Esophagus muscularis mucosa (tissue), 4 donors: Measurements from ENCODE around the gene ISG20. TPM values are rescaled to one million over a fixed set of nuclear protein-coding genes. Genes with fewer than 3 reads are reported as not detected.

Experiments
- DNase-seq: peaks from one replicate; pipeline ENCODE4 v3.0.0-alpha.2; 2017; ENCODE audit errors: extremely low spot score
- H3K27ac ChIP-seq, 4 donors: fragments of 200-600 bp; sonication (generic); replicated peaks in 1 of 4; 1 replicate in 3 of 4; 2 replicates in 1 of 4; pipeline ENCODE4 v1.5.1; 2016 to 2019; ENCODE audit warnings: mild to moderate bottlenecking in 1 of 4
- H3K27me3 ChIP-seq, 4 donors: fragments of 200-600 bp; sonication (generic); one replicate each; pipeline versions ENCODE4 v1.5.1 to v1.6.0; 2016 to 2019
- H3K36me3 ChIP-seq, 4 donors: fragments of 200-600 bp; sonication (generic); one replicate each; pipeline ENCODE4 v1.5.1; 2016 to 2019
- H3K4me1 ChIP-seq, 4 donors: fragments of 200-600 bp; sonication (generic); one replicate each; pipeline ENCODE4 v1.5.1; 2016 to 2019
- H3K4me3 ChIP-seq, 4 donors: fragments of 200-600 bp; sonication (generic); 1 replicate in 2 of 4; 2 replicates in 2 of 4; pipeline ENCODE4 v1.5.1; 2016 to 2019; ENCODE audit warnings: mild to moderate bottlenecking in 4 of 4, moderate library complexity in 1 of 4
- H3K9me3 ChIP-seq, 4 donors: fragments of 200-600 bp; sonication (generic); 1 replicate in 3 of 4; 2 replicates in 1 of 4; pipeline ENCODE4 v1.5.1; 2016 to 2019
- CTCF ChIP-seq, 3 experiments: fragments of 200-600 bp in 2 of 3; fragments of 450-650 bp in 1 of 3; sonication (generic) in 2 of 3; IDR thresholded peaks; one replicate each; pipeline ENCODE4 v1.5.1; 2017 to 2019; ENCODE audit warnings: antibody characterized with exemption in 3 of 3, mild to moderate bottlenecking in 2 of 3, moderate library complexity in 1 of 3
- EP300 ChIP-seq: sonication (generic); formaldehyde crosslinking; IDR thresholded peaks from one replicate; pipeline ENCODE4 v1.6.1; 2017; ENCODE audit warnings: antibody characterized with exemption
- POLR2A ChIP-seq: fragments of 450-650 bp; IDR thresholded peaks from one replicate; pipeline ENCODE4 v1.6.1; 2017; ENCODE audit warnings: antibody characterized with exemption, moderate library complexity, mild to moderate bottlenecking, low read depth
- POLR2AphosphoS5 ChIP-seq, 2 donors: sonication (generic); formaldehyde crosslinking; IDR thresholded peaks; one replicate each; pipeline ENCODE4 v1.6.1; 2017; ENCODE audit warnings: antibody characterized with exemption in 2 of 2
- WGBS: methylation state at CpG from one replicate; pipeline ENCODE4 v1.1.5; 2018; 5-methylcytosine and 5-hydroxymethylcytosine counted together
- intact Hi-C: fragments of 100-400 bp; cut with DNase I; formaldehyde crosslinking; loops from one replicate; pipeline ENCODE4 v1.15.1; 2023
- total RNA-seq, 4 donors: library from RNA; depleted of rRNA; stranded (reverse); fragments of >200 nt; gene quantifications; one replicate each; pipeline versions ENCODE4 v1.1.0 to v1.2.1, GENCODE V29; 2016

The ISG20 gene
- total RNA-seq, 4 donors from 2014 or later: 6.1 to 21.2 (median 9.8) TPM

GRCh38 chr15:88613074-88613944, 25.5 kb upstream of the ISG20 start:
- DNase-seq: no peak
- TF ChIP-seq POLR2A (no peak), CTCF (IDR thresholded peaks at IDR 0.05) (no peak), POLR2AphosphoS5 (IDR thresholded peaks at IDR 0.05) (no peak), EP300 (no peak)
- no peaks in the 10 kb centered on the region for H3K36me3 ChIP-seq
- peaks cover 0 to 50% (median 2%) of the 10 kb centered on the region in 4 donors for H3K27me3 ChIP-seq
- 54% methylated on average over 7 of the region's 7 CpGs for WGBS
- no peak overlapping the region for H3K4me3 ChIP-seq
- intact Hi-C loops: no loop called here
- H3K4me1 ChIP-seq: no peaks in the 10 kb centered on the region
- H3K9me3 ChIP-seq: no peaks in the 10 kb centered on the region
- H3K27ac ChIP-seq: no peak overlapping the region

GRCh38 chr15:88615303-88616107, 23.3 kb upstream of the ISG20 start:
- no peak overlapping the region for H3K27ac ChIP-seq
- intact Hi-C loops: no loop called here
- TF ChIP-seq POLR2AphosphoS5 (IDR thresholded peaks at IDR 0.05): no peak
- no peak for TF ChIP-seq EP300
- no peak for TF ChIP-seq CTCF (IDR thresholded peaks at IDR 0.05)
- TF ChIP-seq POLR2A: no peak
- peak; percentile 82 for DNase-seq
- H3K36me3 ChIP-seq: no peaks in the 10 kb centered on the region
- no peak overlapping the region for H3K4me3 ChIP-seq
- 74% methylated on average over 11 of the region's 11 CpGs for WGBS
- peaks cover 0 to 36% (median 2%) of the 10 kb centered on the region in 4 donors for H3K27me3 ChIP-seq
- no peaks in the 10 kb centered on the region for H3K9me3 ChIP-seq
- H3K4me1 ChIP-seq: peaks cover 0 to 3% (median under 1%) of the 10 kb centered on the region in 4 donors

- no peak overlapping the region for H3K4me3 ChIP-seq
- H3K27me3 ChIP-seq: peaks cover 0 to 36% (median 2%) of the 10 kb centered on the region in 4 donors
- peak; percentile 50 for DNase-seq
- peaks cover 4 to 8% (median 6%) of the 10 kb centered on the region in 4 donors for H3K4me1 ChIP-seq
- WGBS: 96% methylated on average over 4 of the region's 4 CpGs
- H3K9me3 ChIP-seq: no peaks in the 10 kb centered on the region
- TF ChIP-seq POLR2A (no peak), POLR2AphosphoS5 (IDR thresholded peaks at IDR 0.05) (no peak), CTCF (IDR thresholded peaks at IDR 0.05) (no peak), EP300 (no peak)
- intact Hi-C loops: no loop called here
- H3K36me3 ChIP-seq: no peaks in the 10 kb centered on the region
- no peak overlapping the region for H3K27ac ChIP-seq
Measured at GRCh38 chr15:88616240-88616639, 22.6 kb upstream of the ISG20 start.

GRCh38 chr15:88617031-88617722, 21.6 kb upstream of the ISG20 start:
- peaks cover 12 to 16% (median 14%) of the 10 kb centered on the region in 4 donors for H3K4me1 ChIP-seq
- peaks cover 0 to 28% (median 2%) of the 10 kb centered on the region in 4 donors for H3K27me3 ChIP-seq
- intact Hi-C loops: no loop called here
- H3K27ac ChIP-seq: no peak overlapping the region
- H3K36me3 ChIP-seq: no peaks in the 10 kb centered on the region
- peak; percentile 31 for DNase-seq
- TF ChIP-seq CTCF (IDR thresholded peaks at IDR 0.05) (no peak), POLR2AphosphoS5 (IDR thresholded peaks at IDR 0.05) (no peak), POLR2A (no peak), EP300 (no peak)
- H3K9me3 ChIP-seq: no peaks in the 10 kb centered on the region
- 95% methylated on average over 9 of the region's 10 CpGs for WGBS
- H3K4me3 ChIP-seq: no peak overlapping the region
